ENCODE results near the gene ANKRD63. TPM values are rescaled to one million over a fixed set of nuclear protein-coding genes. Genes with fewer than 3 reads are reported as not detected.

Gene ANKRD63
- total and polyA plus RNA-seq, 2 of the 13 experiments (the other 11 are each of a cell fraction or from before 2014, with no cell fraction given) = not detected

DNA sequence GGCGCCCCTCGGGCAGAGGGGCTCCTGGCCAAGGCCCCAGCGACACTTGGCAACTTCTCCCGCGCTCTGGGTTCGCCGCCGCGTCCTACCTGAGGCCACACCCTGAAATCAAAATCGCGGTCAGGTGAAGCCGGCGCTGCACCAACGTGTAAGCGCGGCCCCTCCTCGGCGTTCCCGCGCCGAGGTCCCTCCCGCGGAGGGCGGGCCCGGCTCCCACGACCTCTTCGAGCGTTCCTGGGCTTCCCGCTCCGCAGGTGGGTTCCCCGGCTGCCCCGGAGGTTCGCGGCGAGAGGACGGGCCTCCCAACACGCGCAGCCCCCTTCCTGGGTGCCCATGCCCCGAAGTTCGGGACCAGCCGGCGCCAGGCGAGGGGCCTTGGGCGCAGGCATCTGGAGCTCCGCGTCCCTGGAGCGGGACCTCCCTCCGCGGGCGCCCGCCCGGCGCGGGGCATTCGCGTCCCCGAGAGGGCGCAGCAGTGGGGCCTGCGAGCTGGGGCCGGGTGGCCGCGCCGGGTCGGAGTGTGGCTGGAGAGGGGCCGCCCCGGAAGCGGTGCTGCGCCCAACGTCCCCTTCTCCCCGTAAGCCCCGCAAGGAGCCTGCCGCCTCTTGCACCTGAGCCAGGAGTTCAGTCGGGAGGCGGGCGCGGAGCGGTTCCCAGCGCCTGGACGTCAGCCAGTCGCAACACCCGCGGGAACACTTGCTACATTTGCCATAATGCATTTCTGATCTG, 30.3 kb downstream of the ANKRD63 start:
- WGBS (ENCODE audit: low lambda C conversion rate) = 38% methylated on average over 23 of the region's 82 CpGs
- peaks cover 28% of the 10 kb centered on the region for H3K4me1 ChIP-seq (ENCODE audit: insufficient read depth, low read length)
- H3K9me3 ChIP-seq (ENCODE audit: low read length) = no peaks in the 10 kb centered on the region
- H4K20me1 ChIP-seq (ENCODE audit: insufficient read depth, low read length) = no peaks in the 10 kb centered on the region
- H3K36me3 ChIP-seq (replicated peaks in 1 of 2; ENCODE audit: control insufficient read depth in 1 of 2, insufficient read depth in 2 of 2, low read length in 2 of 2) = no peaks in the 10 kb centered on the region
- 0 out of 2 replicates have a peak overlapping the region, but pooled peaks have one; percentile 11 for H3K9ac ChIP-seq (ENCODE audit: insufficient read depth, low read depth, low read length)
- POLR2A ChIA-PET = no interaction called here
- H3K4me2 ChIP-seq (ENCODE audit: low read depth, low read length) = peak overlapping the region; percentile 63
- ATAC-seq (peak; percentile 63), FAIRE-seq (no peak), DNase-seq (ENCODE audit: low spot score) (no peak)
- peaks cover 1 to 66% of the 10 kb centered on the region in 2 experiments; a peak in 4 of 5 replicates for H3K27me3 ChIP-seq (ENCODE audit: control insufficient read depth in 1 of 2, insufficient read depth in 2 of 2, low read length in 2 of 2)
- no peak overlapping the region for H2AFZ ChIP-seq (ENCODE audit: low read length)
- in situ Hi-C loops (cut with HindIII; ENCODE audit: extremely low pct_ligation_motif_present, low pct_unique_long_range_greater_than_20kb) (no loop called here), intact Hi-C loops (cut with micrococcal nuclease; ENCODE audit: unreplicated experiment) (no loop called here)
- peak overlapping the region; percentile 23 to 64 (median 42); a peak in 5 of 6 replicates for H3K4me3 ChIP-seq (replicated peaks in 1 of 3; ENCODE audit: insufficient read depth in 1 of 3, low read depth in 2 of 3, low read length in 3 of 3)
- H3K79me2 ChIP-seq (ENCODE audit: insufficient read depth, low read length) = no peaks in the 10 kb centered on the region
- no peak overlapping the region for H3K27ac ChIP-seq (ENCODE audit: extremely low read length, insufficient read depth, low read length)
- BruUV-seq (replicated peaks) = no TSS peak
- CTCF ChIA-PET (ENCODE audit: low intra/inter-chr PET ratio, low total read pairs) = interaction anchor here (1.6 kb wide), 1 partner anchor 22 kb away, joined by 5 read pairs; no protein-coding TSS in a partner anchor
- TF ChIP-seq, protein P1, sequence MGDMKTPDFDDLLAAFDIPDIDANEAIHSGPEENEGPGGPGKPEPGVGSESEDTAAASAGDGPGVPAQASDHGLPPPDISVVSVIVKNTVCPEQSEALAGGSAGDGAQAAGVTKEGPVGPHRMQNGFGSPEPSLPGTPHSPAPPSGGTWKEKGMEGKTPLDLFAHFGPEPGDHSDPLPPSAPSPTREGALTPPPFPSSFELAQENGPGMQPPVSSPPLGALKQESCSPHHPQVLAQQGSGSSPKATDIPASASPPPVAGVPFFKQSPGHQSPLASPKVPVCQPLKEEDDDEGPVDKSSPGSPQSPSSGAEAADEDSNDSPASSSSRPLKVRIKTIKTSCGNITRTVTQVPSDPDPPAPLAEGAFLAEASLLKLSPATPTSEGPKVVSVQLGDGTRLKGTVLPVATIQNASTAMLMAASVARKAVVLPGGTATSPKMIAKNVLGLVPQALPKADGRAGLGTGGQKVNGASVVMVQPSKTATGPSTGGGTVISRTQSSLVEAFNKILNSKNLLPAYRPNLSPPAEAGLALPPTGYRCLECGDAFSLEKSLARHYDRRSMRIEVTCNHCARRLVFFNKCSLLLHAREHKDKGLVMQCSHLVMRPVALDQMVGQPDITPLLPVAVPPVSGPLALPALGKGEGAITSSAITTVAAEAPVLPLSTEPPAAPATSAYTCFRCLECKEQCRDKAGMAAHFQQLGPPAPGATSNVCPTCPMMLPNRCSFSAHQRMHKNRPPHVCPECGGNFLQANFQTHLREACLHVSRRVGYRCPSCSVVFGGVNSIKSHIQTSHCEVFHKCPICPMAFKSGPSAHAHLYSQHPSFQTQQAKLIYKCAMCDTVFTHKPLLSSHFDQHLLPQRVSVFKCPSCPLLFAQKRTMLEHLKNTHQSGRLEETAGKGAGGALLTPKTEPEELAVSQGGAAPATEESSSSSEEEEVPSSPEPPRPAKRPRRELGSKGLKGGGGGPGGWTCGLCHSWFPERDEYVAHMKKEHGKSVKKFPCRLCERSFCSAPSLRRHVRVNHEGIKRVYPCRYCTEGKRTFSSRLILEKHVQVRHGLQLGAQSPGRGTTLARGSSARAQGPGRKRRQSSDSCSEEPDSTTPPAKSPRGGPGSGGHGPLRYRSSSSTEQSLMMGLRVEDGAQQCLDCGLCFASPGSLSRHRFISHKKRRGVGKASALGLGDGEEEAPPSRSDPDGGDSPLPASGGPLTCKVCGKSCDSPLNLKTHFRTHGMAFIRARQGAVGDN (CRISPR knock-in tag; IDR thresholded peaks at IDR 0.05) = peak; percentile 36; the same call in 1 of the 2 replicates
- TF ChIP-seq ZNF792 (CRISPR knock-in tag; IDR thresholded peaks at IDR 0.05) (no peak), ZFX (CRISPR knock-in tag; IDR thresholded peaks at IDR 0.05; ENCODE audit: low read depth) (no peak), ZFP41 (CRISPR knock-in tag; IDR thresholded peaks at IDR 0.05; ENCODE audit: borderline replicate concordance) (no peak), POLR2A (IDR thresholded peaks at IDR 0.05; ENCODE audit: insufficient read depth in 1 of 2, low read depth in 2 of 2, low read length in 2 of 2) (no peak), HNRNPL (IDR thresholded peaks at IDR 0.05; ENCODE audit: low read depth, low read length) (no peak), ZNF337 (CRISPR knock-in tag; IDR thresholded peaks at IDR 0.05; ENCODE audit: borderline replicate concordance, low read depth) (no peak), ZFY (CRISPR knock-in tag; IDR thresholded peaks at IDR 0.05) (0 out of 2 replicates have a peak, but pooled peaks have one; percentile 17), HOXD1 (CRISPR knock-in tag; IDR thresholded peaks at IDR 0.05) (no peak)
- TF ChIP-seq, protein P2, sequence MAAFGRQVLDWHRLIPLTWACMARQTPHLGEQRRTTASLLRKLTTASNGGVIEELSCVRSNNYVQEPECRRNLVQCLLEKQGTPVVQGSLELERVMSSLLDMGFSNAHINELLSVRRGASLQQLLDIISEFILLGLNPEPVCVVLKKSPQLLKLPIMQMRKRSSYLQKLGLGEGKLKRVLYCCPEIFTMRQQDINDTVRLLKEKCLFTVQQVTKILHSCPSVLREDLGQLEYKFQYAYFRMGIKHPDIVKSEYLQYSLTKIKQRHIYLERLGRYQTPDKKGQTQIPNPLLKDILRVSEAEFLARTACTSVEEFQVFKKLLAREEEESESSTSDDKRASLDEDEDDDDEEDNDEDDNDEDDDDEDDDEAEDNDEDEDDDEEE (CRISPR knock-in tag; IDR thresholded peaks at IDR 0.05) = no peak
- TF ChIP-seq, protein P3, sequence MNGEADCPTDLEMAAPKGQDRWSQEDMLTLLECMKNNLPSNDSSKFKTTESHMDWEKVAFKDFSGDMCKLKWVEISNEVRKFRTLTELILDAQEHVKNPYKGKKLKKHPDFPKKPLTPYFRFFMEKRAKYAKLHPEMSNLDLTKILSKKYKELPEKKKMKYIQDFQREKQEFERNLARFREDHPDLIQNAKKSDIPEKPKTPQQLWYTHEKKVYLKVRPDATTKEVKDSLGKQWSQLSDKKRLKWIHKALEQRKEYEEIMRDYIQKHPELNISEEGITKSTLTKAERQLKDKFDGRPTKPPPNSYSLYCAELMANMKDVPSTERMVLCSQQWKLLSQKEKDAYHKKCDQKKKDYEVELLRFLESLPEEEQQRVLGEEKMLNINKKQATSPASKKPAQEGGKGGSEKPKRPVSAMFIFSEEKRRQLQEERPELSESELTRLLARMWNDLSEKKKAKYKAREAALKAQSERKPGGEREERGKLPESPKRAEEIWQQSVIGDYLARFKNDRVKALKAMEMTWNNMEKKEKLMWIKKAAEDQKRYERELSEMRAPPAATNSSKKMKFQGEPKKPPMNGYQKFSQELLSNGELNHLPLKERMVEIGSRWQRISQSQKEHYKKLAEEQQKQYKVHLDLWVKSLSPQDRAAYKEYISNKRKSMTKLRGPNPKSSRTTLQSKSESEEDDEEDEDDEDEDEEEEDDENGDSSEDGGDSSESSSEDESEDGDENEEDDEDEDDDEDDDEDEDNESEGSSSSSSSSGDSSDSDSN (CRISPR knock-in tag; IDR thresholded peaks at IDR 0.05) = peak; percentile 57; the same call in 1 of the 2 replicates
- TF ChIP-seq, protein P4, sequence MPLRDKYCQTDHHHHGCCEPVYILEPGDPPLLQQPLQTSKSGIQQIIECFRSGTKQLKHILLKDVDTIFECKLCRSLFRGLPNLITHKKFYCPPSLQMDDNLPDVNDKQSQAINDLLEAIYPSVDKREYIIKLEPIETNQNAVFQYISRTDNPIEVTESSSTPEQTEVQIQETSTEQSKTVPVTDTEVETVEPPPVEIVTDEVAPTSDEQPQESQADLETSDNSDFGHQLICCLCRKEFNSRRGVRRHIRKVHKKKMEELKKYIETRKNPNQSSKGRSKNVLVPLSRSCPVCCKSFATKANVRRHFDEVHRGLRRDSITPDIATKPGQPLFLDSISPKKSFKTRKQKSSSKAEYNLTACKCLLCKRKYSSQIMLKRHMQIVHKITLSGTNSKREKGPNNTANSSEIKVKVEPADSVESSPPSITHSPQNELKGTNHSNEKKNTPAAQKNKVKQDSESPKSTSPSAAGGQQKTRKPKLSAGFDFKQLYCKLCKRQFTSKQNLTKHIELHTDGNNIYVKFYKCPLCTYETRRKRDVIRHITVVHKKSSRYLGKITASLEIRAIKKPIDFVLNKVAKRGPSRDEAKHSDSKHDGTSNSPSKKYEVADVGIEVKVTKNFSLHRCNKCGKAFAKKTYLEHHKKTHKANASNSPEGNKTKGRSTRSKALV (CRISPR knock-in tag; IDR thresholded peaks at IDR 0.05) = peak; percentile 41; the same call in 1 of the 2 replicates
- TF ChIP-seq, protein P5, sequence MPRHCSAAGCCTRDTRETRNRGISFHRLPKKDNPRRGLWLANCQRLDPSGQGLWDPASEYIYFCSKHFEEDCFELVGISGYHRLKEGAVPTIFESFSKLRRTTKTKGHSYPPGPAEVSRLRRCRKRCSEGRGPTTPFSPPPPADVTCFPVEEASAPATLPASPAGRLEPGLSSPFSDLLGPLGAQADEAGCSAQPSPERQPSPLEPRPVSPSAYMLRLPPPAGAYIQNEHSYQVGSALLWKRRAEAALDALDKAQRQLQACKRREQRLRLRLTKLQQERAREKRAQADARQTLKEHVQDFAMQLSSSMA (CRISPR knock-in tag; IDR thresholded peaks at IDR 0.05) = no peak
